ENCODE results near the gene FGF6.

DNA sequence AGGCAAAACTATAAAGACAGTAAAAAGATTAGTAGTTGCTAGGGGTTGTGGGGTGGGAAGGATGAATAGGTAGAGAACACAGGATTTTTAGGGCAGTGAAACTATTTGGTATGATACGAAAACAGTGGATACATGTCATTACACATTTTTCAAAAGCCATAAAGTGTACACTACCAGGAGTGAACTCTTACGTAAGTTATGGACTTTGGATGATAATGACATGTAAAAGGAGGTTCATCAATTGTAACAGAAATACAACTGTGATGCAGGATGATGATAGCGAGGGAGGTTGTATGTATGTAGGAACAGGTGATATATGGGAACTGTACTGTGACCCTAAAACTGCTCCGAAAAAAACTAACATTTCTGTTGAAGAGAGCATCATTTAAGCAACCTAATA, 15.1 kb upstream of the FGF6 start:
- no peak for TF ChIP-seq POLR2AphosphoS5 (IDR thresholded peaks at IDR 0.05; ENCODE audit: borderline replicate concordance, low read depth, low read length)
- no peak for TF ChIP-seq FOXP2 (optimal IDR thresholded peaks at IDR 0.05; ENCODE audit: control extremely low read depth, extremely low read length, insufficient read depth)
- no peak for TF ChIP-seq EZH2 (IDR thresholded peaks at IDR 0.05)
